BJ (cell line): ENCODE results near the gene CDC73. TPM values are rescaled to one million over a fixed set of nuclear protein-coding genes. Genes with fewer than 3 reads are reported as not detected.

ENCODE experiments used
- CTCF ChIA-PET: fragments of 350-600 bp; formaldehyde crosslinking; extraction: SDS; loops from one replicate; lab custom pipeline; 2021; ENCODE audit warnings: antibody characterized with exemption, inconsistent platforms; lab: Yijun Ruan, JAX
- POLR2A ChIA-PET: fragments of 300-600 bp; sonication (Branson Sonifier 250); formaldehyde crosslinking; extraction: SDS; loops from one replicate; lab custom pipeline; 2021; ENCODE audit warnings: antibody characterized with exemption; lab: Charles Lee
- DNase-seq: peaks from one replicate; pipeline ENCODE4 v3.0.0-alpha.2; 2011; ENCODE audit warnings: low read depth
- H3K27me3 ChIP-seq: 2 replicates; pipeline ENCODE4 v1.6.0; 2011; ENCODE audit warnings: low read length; ENCODE audit not compliant: control insufficient read depth, insufficient read depth
- H3K36me3 ChIP-seq: 2 replicates; pipeline ENCODE4 v1.5.1; 2011; ENCODE audit warnings: low read length; ENCODE audit not compliant: control insufficient read depth, insufficient read depth
- H3K4me3 ChIP-seq: 2 replicates; pipeline ENCODE4 v1.5.1; 2011; ENCODE audit warnings: low read depth, mild to moderate bottlenecking, control low read depth, low read length
- polyA plus RNA-seq: library from polyadenylated mRNA; depleted of rRNA; stranded (reverse); fragments of >200 nt; gene quantifications from 2 replicates; pipeline ENCODE4 v1.2.3, GENCODE V29; 2011
- TF ChIP-seq, protein P1 (sequence below): IDR thresholded peaks from 2 replicates; pipeline ENCODE4 v1.5.1; 2011; ENCODE audit warnings: low read depth, mild to moderate bottlenecking, control low read depth, inconsistent platforms, low read length, moderate library complexity; ENCODE audit not compliant: insufficient read depth

Gene CDC73
- polyA plus RNA-seq, 1 experiment, result 16.1 TPM

- H3K36me3 ChIP-seq, result no peaks in the 10 kb centered on the region
- no peak for DNase-seq
- POLR2A ChIA-PET, result no interaction called here
- CTCF ChIA-PET, result no interaction called here
- no peaks in the 10 kb centered on the region for H3K27me3 ChIP-seq
- H3K4me3 ChIP-seq, result no peak overlapping the region
- TF ChIP-seq, protein P1, sequence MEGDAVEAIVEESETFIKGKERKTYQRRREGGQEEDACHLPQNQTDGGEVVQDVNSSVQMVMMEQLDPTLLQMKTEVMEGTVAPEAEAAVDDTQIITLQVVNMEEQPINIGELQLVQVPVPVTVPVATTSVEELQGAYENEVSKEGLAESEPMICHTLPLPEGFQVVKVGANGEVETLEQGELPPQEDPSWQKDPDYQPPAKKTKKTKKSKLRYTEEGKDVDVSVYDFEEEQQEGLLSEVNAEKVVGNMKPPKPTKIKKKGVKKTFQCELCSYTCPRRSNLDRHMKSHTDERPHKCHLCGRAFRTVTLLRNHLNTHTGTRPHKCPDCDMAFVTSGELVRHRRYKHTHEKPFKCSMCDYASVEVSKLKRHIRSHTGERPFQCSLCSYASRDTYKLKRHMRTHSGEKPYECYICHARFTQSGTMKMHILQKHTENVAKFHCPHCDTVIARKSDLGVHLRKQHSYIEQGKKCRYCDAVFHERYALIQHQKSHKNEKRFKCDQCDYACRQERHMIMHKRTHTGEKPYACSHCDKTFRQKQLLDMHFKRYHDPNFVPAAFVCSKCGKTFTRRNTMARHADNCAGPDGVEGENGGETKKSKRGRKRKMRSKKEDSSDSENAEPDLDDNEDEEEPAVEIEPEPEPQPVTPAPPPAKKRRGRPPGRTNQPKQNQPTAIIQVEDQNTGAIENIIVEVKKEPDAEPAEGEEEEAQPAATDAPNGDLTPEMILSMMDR, result no peak
Measured at GRCh38 chr1:193118194-193118593, 3.6 kb upstream of the CDC73 start.

DNA sequence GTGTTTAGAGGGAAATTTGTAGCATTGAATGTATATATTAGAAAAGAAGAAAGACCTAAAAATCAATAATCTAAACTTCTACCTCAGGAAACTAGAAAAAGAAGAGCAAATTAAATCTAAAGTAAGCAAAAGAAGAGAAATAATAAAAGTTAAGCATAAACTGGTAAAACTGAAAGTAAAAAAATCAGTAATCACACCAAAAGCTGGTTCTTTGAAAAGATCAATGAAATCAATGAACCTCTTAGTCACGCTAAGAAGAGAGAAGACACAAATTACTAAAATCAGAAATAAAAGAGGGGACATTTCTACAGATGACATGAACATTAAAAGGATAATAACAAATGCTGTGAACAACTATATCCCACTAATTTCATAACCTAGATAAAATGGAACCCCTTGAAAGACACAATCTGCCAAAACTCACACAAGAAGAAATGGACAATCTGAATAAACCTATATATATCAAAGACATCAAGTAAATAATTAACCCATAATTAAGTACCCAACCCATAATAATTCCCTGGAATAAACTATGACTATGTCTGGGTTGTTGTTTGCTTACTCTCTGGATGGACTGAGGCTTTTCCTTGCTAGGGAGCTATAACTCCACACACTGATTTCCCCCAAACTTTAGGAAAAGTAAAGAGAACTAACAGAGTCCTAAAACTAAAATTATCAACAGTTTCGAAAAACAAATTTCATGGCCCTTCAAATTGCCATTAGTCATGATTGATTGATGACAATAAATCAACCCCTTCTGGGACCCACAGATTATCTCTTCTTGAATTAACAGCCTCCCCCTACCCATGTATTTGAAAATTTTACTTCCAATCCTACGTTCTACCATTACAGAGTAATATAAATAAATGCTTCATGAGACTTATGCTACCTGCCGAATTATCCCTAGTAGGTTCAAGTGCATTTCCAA is 2.8 kb upstream of the CDC73 start:
- Histone ChIP-seq H3K36me3 (no peaks in the 10 kb centered on the region), H3K4me3 (no peak overlapping the region), H3K27me3 (no peaks in the 10 kb centered on the region)
- TF ChIP-seq, protein P1, result no peak
- ChIA-PET POLR2A (no interaction called here), CTCF (no interaction called here)
- no peak for DNase-seq

DNA sequence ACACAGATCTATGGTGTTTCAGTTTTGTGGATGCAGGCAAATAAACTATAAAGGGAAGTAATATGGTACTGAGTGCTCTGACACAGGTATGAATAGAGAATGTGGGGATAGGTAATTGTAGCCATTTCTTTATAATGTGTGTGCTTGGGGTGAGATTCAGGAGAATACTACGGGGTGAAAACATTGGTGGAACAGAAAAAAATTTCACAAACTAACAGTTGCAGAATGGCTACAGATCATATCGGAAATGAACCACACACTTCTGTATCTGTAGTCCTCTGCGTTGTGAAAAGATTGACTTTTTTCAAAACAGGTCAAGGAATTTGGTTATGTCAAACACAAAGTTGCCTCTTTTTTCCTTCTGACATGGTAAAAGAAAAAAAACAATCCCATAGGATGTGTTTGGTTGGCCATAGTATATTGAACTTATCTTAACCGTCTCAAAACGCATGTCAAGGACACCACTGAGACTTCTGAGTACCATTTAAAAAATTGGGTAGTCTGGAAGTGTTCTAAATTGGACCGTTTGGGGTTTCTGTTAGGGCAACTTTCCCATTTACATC is 1.1 kb upstream of the CDC73 start:
- no peak for DNase-seq
- Histone ChIP-seq H3K4me3 (no peak overlapping the region), H3K36me3 (peaks cover 5% of the 10 kb centered on the region), H3K27me3 (no peaks in the 10 kb centered on the region)
- POLR2A ChIA-PET, result no interaction called here
- TF ChIP-seq, protein P1, result no peak
- CTCF ChIA-PET, result interaction anchor here (1.1 to 1.7 kb wide), 2 partner anchors 9 to 15 kb away, joined by 8 to 9 read pairs; partner anchors contain the start of gene GLRX2

DNA sequence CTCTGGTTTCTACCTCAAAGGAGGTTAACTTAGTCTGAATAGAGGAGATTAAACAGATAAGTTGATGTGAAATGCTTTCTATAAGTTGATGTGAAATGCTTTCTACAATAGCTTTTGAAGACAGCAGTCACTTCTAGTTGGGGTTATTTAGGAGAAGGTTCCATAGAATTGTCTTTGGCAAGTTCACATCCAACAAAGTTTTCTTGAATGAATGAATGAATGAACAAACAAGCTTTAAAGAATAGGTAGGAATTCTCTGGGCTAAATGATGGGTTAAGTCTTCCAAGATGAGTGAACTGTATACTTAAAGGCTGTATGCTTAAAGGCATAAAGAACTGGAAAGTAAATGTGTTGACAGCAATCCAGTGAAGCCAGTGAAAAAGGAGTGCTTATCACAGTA is 1.9 kb downstream of the CDC73 start:
- POLR2A ChIA-PET, result no interaction called here

More for the DNA sequence above, 1.9 kb downstream of the CDC73 start:
- Histone ChIP-seq H3K4me3 (no peak overlapping the region), H3K36me3 (peaks cover 5% of the 10 kb centered on the region), H3K27me3 (no peaks in the 10 kb centered on the region)
- TF ChIP-seq, protein P1, result no peak
- CTCF ChIA-PET, result interaction anchor here (1.4 to 2.0 kb wide), 2 partner anchors 22 to 25 kb away, joined by 4 to 5 read pairs; no protein-coding TSS in a partner anchor
- DNase-seq, result no peak
